Stimulated activated CD4-positive, alpha-beta T cell treated with anti-CD3 and anti-CD28 coated beads, Interleukin-15, amount 100 ng/mL, for 1 hour (primary cell): ENCODE data around the gene ASPN.

Experiments
- DNase-seq, 2 donors: peaks; one replicate each; pipeline ENCODE4 v3.0.0-alpha.2; 2020; ENCODE audit warnings: low read depth in 1 of 2, low spot score in 1 of 2

ASPN gene

DNA sequence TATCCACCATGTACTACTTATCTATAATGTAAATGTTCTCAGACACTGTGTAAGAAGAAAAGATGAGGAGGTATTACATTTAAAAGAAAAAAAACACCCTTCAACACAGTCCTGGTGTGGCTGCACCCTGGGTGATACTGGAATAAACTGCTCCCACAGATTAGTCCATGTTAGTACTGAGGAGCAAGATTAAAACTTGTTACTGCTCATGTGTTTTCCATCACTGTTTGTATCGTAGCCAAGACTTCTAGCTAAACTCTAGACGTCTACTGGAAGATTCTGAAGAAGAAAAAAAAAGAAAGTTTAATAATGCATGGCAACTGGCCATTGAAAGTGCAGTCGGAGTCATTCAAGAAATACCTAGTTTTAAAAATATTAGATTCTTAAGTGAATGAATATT is at the start of gene ASPN:
Gene ASPN, minus strand, starts transcription at position 178 of the 400 bp plus-strand sequence.
- no peak for DNase-seq

DNA sequence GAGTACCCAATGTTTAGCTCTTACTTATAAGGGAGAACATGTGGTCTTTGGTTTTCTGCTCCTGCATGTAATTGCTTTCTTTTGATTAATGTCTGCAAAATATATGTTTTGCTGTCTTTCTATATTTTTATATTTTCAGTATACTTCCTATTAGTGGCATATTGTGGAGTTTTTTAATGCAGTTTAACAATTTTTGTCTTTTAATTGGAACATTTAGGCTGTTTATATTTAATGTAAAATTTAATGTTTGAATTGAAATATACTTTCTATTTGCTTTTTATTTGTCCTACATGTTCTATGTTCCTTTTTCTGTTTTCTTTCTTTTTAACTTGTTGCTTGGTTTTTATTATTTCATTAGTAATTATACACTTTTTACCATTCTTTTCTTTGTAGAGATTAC is 48.6 kb upstream of the ASPN start:
- no peak for DNase-seq

DNA sequence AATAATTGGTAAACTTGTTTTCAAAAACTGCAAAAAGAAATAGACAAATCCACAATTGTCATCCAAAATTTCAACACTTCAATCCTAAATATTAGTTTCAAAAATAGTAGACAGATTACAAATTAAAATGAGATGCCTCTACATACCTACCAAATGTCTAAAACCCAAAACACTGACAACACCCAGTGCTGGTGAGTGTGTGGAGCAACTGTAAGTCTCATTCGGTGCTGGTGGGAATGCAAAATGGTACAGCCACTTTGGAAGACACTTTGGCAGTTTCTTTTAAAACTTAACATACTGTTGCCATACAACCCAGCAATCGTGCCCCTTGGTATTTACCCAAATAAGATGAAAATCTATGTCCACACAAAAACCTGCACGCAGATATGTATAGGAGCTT is 46.8 kb upstream of the ASPN start:
- DNase-seq: no peak

DNA sequence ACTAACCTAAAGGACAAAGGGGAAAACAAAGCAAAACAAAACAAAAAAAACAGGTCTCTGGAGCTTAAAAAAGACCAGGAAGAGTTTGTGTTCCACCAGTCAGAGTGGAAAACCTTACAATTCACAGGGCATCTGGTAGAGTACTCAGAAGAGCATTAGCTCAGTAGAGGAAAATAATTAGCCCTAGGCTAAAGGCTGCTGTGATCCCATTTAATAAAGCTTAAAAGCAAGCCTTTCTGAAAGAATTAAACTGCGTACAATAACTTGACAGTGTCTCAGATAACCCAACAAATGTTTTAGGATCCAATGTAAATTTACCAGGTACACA is 46.2 kb upstream of the ASPN start:
- no peak for DNase-seq

DNA sequence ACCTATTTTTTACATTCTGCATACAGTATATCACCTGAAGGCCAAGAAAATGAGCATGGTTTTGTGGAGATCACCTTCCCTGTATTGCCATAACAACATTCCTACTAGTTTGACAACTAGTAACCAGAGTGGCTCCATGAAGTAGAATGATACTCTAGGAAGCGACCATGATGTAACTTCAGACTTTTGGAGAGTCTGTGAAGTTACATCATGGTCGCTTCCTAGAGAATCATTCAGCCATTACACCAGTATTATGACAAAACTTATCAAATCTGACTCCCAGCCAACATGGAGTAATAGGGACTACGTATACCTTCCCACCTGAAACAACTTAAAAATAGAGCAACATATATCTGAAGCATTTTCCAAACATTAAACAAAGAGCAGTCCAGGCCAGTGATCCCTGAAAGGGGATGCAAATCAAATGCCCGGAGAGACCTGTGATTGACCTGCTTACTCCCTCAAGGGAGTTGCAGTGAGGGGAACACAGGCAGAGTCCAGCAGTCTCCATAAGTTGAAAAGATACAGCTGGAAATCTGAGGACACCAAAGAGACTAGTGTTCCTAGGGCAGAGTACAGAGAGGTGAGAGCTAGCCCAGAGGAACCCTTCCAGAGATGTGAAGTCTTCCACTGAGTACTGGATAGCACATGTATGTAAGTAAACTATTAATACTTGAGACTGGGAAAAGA is 45.7 kb upstream of the ASPN start:
- no peak for DNase-seq

DNA sequence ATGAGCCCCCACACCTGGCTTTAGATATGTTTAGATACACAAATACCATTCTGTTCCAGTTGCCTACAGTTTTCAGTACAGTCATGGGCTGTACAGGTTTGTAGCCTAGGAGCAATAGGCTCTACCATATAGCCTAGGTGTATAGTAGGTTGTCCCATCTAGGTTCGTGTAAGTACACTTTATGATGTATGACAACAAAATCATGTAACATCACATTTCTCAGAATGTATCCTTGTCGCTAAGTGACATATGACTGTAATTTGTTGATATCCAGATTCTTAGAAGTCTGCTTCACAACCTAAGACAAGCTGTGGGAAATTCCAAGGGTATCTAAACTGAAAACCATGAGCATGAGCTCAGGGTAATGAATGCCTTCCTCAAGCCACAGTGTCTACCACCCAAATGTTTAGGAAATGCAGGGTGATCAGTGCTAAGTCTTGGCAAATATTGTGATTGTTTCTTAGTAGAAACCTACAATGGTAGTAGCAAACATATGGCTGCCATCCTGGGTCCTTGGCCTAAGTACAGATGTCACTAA is 45.1 kb upstream of the ASPN start:
- no peak for DNase-seq

DNA sequence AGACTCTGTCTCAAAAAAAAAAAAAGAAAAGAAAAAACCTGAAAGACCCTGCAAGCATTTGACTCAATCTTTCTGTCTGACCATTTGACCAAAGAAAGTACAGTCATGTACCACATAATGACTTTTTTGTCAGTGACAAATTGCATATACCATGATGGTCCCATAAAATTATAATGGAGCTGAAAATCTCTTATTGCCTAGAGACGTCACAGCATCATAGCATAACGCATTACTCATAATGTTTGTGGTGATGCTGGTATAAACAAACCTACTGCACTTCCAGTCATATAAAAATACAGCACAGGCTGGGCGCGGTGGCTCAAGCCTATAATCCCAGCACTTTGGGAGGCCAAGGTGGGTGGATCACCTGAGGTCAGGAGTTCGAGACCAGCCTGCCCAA is 43.0 kb upstream of the ASPN start:
- no peak for DNase-seq

DNA sequence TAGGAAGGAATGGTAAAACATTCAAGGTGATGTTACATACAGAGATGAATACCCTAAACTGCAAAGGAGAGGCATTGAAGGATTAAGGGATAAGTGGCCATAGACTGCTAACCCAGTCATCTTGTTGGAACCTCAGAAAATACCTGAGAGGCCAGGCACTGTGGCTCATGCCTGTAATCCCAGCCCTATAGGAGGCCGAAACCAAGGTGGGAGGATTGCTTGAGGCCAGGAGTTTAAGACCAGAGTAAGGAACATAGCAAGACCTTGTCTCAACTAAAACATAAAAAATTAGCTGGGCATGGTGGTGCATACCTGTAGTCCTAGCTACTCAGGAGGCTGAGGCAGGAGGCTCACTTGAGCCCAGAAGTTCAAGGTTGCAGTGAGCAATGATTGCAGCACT is 42.6 kb upstream of the ASPN start:
- no peak for DNase-seq

DNA sequence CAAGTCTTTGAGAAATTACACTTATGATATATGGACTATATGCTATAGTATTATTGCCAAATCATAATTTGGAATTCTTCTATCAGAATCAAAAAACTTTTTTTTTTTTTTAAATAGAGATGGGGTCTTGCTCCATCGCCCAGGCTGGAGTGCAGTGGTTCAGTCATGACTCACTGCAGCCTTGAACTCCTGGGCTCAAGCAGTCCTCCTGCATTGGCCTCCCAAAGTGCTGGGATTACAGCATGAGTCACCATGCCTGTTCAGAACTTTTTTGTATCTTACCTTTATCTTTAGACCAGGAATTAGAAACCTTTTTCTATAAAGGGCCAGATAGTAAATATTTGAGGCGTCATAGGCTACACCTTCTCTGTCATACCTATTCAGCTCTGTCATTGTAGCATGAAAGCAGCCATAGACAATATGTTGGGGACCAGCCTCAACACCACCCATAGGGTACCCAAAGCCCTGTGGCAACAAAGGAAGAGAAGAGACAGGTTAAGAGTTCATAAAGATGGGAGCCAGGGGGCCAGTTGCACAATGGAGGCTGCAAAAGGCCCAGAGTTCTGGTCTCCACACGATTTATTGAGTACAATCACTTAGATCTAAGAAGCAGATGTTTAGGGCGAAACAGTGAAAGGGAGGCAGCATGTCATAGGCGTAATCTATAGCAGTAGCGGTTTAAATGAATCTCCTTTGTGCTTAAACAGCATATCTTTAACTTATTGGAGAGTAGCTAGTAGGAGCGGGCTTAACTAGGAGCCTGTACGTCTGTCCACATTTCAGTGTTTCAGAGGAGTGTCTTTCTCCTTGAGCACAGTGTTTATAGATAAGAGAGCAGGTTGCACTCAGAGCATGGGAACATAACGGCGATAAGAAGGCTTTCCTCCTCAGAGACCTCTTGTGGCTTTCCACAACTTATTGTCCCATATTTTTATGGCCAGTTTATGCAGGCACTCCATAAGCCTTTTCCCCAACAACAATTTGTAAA is 41.0 kb upstream of the ASPN start:
- no peak for DNase-seq

DNA sequence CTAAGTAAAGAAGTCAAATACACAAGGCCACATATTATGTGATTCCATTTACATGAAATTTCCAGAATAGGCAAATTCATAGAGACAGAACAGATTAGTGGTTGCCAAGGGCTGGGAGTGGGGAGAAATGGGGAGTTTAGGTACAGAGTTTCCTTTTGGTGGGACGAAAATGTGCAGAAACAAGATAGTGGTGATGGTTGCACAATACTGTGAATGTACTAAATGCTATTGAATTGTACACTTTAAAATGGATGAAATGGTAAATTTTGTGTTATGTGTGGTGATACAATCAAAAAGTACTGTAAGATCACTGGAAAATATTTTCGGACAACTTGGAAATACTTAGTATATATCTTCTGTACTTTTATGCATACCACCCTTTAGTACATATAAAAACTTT is 38.5 kb upstream of the ASPN start:
- DNase-seq: no peak

DNA sequence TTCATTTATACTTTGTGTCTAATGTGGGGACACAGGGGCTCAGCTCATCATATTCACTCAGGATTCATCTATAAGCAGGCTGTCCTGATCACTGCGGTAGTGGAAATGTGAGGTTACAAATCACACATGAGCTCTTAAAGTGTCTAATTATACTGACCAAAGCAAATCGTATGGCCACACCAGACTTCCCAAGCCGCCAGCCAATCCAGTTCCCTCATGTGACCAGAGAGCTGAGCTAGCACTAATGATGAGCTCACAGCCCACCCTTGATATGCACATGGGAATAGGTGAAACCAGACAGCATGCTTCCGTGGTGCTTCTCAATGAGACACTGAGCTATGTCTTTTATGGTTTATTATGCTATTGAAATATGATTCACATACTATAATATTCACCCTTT is 35.9 kb upstream of the ASPN start:
- no peak for DNase-seq

DNA sequence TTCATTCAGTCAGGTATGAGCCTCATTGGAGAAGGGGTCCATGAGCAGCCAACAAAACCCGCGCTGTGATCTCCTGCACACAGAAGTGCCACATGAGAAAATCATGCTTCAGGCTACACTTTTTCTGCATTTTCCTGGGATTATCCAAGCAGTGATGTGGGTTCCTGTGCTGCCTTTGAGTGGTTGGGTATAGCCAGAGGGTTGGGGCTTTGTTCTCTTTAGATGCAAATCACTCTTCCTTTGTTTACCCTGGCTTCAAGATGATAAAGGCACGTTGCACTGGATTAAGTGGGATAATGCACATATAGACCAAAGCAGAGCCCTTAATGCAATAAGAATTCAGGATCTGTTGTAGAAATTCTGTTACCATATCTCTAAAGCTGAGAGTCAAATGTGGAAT is 34.7 kb upstream of the ASPN start:
- DNase-seq: no peak

DNA sequence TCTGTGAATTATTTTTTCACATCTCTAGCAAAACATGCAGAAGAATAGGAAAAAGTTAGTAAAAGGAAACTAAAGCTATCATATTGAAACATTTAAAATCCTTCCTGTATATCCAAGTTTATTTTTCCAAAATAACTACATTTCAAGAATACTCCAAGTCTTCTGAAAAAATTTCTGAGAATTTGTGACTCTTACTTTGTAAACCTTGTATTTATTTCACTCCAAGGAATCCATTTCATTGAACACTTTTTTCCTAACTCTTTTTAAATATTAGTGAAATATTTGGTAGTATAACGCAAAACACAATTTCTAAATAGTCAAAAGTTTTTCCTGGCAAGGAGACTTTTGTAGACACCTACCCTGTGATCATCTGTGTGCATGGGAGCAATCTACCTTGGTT is 34.2 kb upstream of the ASPN start:
- no peak for DNase-seq

DNA sequence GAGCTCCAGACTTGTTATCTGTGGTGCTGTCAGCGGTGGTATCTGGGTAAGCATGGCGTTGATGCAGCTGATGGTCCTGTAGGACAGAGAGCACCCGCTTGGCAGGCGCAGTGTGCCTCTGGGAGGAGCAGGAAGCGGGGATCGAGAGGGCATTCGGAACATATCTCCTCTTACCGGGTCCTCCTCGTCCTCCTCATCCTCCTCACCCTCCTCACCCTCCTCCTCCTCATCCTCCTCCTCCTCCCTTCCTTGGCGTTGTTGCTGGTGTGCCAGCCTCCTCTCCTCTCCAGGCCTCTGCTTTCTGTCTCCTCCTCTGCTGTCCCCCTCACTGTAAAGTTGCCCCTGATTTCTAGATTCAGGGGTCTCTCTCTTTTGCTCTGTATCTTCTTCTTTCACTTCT is 32.3 kb upstream of the ASPN start:
- no peak for DNase-seq

DNA sequence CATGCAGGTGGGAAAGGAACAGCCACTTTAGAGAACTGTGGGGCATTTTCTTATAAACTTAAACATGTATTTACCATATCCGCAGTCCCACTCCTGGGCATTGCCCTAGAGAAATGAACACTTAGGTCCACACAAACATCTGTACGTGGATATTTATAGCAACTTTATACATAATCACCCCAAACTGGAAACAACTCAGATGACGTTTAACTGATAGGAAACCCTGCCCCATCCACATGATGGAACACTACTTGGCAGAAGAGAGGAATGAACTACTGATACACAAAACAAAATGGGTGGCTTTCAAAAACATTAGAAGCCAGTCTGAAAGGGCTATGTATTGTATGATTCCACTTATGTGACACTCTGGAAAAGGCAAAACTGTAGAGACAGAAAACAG is 31.0 kb upstream of the ASPN start:
- DNase-seq: no peak

DNA sequence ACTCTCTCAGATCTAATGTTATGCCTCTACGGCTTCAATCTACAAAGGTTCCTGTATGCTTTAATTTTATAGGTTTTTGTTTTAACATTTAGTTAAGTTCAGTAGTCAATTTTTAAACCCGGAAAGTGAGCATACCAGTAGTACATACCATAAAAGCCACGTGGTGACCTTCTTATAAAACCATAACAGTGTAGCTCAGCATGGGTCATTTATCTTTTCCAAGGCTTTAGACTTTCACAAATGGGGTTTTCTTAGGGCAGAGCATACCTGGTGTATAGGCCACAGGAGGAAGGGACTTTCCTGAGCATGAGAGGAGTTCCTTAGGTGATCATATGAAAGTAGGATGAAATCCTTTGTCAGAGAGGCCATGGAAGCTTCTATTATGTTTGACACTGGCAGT is 30.3 kb upstream of the ASPN start:
- no peak for DNase-seq

DNA sequence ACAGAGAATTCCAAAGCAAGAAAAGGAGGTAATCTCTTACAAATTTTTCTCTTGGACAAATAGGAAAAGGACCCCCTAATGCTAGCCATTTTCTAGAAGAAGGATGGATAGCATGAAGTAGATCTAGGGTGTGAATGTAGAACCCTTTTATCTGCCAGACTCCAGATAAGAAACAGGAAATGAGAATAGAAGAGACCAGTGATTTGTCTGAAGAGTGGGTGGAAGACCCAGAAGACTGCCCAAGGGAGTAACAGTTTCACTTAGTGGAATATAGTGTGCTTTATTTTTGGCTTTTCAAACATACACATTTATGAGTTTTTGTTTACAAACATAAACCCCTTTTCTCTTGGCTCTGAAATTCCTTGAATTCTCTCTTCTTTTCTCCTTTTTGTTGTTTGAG is 28.4 kb upstream of the ASPN start:
- DNase-seq: no peak

DNA sequence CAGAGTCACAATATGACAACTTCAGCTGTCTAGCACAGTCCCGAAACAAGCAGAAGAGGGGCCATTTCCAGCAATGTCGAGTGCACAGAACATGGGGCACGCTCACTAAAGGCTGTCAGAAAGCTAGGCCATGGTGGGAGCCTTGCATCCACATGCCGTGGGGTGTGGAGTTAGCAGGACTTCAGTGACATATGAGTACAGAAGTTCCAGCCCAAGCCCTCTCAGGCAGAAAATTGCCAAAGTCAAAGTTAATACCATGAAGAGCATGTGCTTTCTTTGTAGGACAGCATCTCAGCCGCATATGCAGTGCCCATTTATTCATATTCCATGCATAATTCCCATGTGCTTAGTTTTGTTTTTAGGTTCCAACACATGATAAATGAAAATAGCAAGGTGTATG is 26.7 kb upstream of the ASPN start:
- DNase-seq: no peak

DNA sequence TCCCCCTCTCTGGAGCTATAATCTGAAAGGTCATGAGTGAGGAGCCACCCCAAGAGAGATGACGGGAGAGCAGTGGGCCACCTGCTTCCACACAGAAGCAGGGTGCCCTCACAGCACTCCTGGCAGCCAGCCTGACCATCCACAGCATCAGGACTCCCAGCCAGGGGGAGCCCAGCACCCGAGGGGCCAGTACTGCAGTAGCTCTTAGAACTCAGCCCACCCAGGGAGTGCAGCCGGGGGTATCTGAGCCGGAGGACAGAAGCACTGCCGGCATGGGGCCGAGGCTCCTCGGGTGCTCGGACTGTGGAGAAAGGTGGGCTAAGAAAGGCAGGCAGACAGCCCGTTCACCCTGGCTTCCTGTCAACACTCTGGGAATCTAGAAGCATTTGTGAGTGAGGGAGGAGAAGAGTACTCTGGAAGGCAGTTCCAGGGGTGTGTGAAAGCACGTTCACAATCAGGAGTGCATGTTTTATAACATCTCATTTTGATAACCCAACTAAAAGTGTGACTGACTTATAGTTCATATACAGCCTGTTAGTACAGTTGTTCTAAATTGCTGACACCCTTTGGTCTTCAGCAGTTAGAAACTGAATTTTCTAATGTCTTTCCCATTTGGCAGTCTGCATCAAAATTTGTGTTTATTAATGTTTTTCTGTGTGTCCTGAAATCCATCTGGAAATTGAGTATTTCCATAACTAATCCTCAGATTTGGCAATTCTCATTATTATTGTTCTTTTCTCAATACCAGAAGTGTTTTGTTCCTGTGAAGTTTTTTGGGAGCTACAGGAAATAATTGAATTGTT is 25.9 kb upstream of the ASPN start:
- DNase-seq: no peak

DNA sequence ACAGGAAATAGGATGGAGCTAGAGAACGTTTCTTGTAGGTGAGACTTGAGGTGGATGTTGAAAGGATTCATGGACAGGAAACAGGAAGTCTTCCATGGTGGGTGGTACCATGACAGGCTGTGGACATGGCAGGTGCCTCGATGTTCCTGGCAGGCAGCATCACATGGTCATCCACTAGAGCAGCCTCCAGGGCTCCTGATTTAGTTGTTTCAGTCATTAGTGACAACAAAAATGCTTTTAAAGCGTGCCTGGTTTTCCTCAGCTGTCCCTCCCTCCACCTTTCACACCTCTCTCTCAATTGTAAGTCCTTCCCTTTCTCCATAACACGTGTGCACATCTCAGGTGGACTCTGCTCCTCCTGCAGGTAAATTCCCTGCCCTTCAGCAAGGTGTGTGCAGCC is 25.2 kb upstream of the ASPN start:
- no peak for DNase-seq

DNA sequence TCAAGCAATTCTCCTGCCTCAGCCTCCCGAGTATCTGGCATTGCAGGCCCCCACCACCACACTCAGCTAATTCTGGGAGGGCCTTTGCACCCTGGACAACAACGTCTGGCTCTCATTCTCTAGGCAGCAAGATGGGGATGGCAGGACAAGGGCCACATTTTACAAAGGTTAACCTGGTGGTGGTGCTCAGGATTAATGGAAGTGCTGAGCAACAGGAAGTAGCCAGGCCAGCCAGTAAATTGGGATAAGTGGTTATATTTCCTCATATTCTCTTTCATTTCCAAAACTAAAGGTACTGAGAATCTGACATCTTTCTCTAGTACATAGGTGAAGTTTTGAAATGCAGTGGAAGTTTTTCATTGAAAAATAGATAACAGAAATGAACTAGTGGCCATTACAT is 24.7 kb upstream of the ASPN start:
- DNase-seq: no peak
